ENCODE measurements around the gene DACT3. TPM values are rescaled to one million over a fixed set of nuclear protein-coding genes. Genes with fewer than 3 reads are reported as not detected.

DACT3 gene
- total RNA-seq, 6 donors from 2014 or later: 1.8 to 12.0 (median 4.0) TPM

- peaks cover 0 to 20% (median 11%) of the 10 kb centered on the region in 4 donors for H3K27me3 ChIP-seq
- H3K4me1 ChIP-seq: peaks cover 20 to 29% (median 27%) of the 10 kb centered on the region in 4 donors
- H3K27ac ChIP-seq: peak overlapping the region; percentile 53 to 83 (median 76)
- H3K9me3 ChIP-seq: no peaks in the 10 kb centered on the region
- ATAC-seq (ENCODE audit: low FRiP score in 2 of 2) (no peak), DNase-seq (no peak)
- no peak for TF ChIP-seq POLR2AphosphoS5 (IDR thresholded peaks at IDR 0.05)
- no peak for TF ChIP-seq EP300 (IDR thresholded peaks at IDR 0.05)
- TF ChIP-seq CTCF (IDR thresholded peaks at IDR 0.05): no peak
- TF ChIP-seq POLR2A (IDR thresholded peaks at IDR 0.05): no peak
- H3K36me3 ChIP-seq: no peaks in the 10 kb centered on the region
- peak overlapping the region; percentile 39 to 61 (median 51) for H3K4me3 ChIP-seq
- WGBS, 2 donors: 0% methylated on average over 3 to 25 of the region's 40 CpGs
Measured at GRCh38 chr19:46660551-46661019, 397 bp downstream of the DACT3 start.

GRCh38 chr19:46660008-46660517 lies 919 bp downstream of the DACT3 start:
- peak overlapping the region in 3 of 4 donors; percentile 46 to 61 (median 56) for H3K4me3 ChIP-seq
- peaks cover 20 to 29% (median 27%) of the 10 kb centered on the region in 4 donors for H3K4me1 ChIP-seq
- peak overlapping the region; percentile 53 to 83 (median 76) for H3K27ac ChIP-seq
- DNase-seq (no peak), ATAC-seq (ENCODE audit: low FRiP score in 2 of 2) (no peak)
- TF ChIP-seq CTCF (IDR thresholded peaks at IDR 0.05) (no peak), EP300 (IDR thresholded peaks at IDR 0.05) (no peak), POLR2A (IDR thresholded peaks at IDR 0.05) (no peak), POLR2AphosphoS5 (IDR thresholded peaks at IDR 0.05) (no peak)
- no peaks in the 10 kb centered on the region for H3K36me3 ChIP-seq
- WGBS, 2 donors: 4 to 7% methylated on average over 6 to 11 of the region's 14 CpGs
- no peaks in the 10 kb centered on the region for H3K9me3 ChIP-seq
- H3K27me3 ChIP-seq: peaks cover 0 to 20% (median 11%) of the 10 kb centered on the region in 4 donors

DNA sequence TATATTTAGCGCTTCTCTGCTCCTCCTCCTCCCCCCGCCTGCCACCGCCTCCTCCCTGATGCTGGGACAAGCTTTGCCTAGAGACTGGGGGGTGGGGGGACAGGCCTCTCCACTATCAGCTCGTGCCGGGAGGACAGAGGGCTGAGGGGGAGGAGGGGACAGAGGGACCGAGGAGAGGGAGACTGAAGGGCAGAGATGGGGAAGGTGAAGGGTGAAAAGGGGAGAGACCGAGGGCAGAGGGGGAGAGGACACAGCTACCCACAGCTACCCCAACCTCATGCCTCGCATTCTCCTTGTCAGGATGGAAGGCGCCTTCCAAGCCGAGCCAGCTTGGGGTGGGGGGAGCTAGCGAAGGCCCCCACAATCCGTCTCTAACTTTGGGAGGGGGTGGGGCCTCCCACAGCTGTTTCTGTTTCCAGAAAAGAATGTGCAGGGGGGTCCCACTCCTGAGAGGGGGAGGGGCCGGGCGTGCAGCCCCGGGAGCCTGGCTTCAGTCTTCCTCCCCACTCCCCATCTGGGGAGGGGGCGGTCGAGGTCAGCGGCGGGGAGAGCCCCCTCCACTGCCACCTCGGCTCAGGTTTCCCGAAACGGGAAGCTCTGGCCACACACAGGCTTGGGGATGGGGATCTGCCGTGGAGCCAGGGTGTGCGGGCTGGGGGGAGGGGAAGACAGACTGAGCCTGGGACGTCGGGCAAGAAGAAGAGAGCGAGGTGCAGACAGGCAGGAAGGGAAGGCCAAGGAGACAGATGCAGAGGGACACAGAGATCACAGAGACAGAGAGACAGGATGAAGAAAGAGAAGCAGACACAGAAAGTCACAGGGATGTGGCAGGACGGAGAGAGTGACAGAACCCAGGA lies 1.6 kb downstream of the DACT3 start:
- peak in 1 of 2 donors; percentile 75 for DNase-seq

DNA sequence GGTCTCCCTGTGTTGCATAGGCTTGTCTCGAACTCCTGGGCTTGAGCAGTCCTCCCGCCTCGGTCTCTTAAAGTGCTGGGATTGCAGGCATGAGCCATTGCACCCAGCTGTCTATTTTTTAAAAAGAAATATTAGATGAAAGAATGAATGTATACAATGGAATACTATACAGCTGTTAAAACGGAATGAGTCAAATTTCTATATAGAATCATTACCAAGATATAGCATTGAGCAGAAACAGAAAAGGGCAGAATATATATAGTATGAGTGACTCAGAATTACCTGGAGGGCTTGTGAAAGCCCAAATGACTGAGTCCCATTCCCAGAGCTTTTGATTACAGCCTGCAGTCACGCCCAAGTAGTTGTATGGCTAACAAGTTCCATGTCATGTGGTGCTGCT lies 4.4 kb downstream of the DACT3 start:
- DNase-seq (no peak), ATAC-seq (ENCODE audit: low FRiP score in 2 of 2) (no peak)
- Histone ChIP-seq H3K4me1 (peaks cover 16 to 25% (median 21%) of the 10 kb centered on the region in 4 donors), H3K27me3 (peaks cover 0 to 20% (median 11%) of the 10 kb centered on the region in 4 donors), H3K9me3 (no peaks in the 10 kb centered on the region), H3K4me3 (no peak overlapping the region), H3K36me3 (no peaks in the 10 kb centered on the region), H3K27ac (no peak overlapping the region)
- WGBS, 2 donors: 89 to 96% methylated on average over 5 of the region's 5 CpGs
- no peak for TF ChIP-seq CTCF (IDR thresholded peaks at IDR 0.05)
- TF ChIP-seq POLR2AphosphoS5 (IDR thresholded peaks at IDR 0.05): no peak
- TF ChIP-seq EP300 (IDR thresholded peaks at IDR 0.05): no peak
- no peak for TF ChIP-seq POLR2A (IDR thresholded peaks at IDR 0.05)

More for the DNA sequence above, 1.6 kb downstream of the DACT3 start:
- H3K27ac ChIP-seq: peak overlapping the region; percentile 53 to 83 (median 76)
- H3K36me3 ChIP-seq: no peaks in the 10 kb centered on the region
- no peak for TF ChIP-seq POLR2AphosphoS5 (IDR thresholded peaks at IDR 0.05)
- TF ChIP-seq CTCF (IDR thresholded peaks at IDR 0.05): no peak
- no peak for TF ChIP-seq EP300 (IDR thresholded peaks at IDR 0.05)
- TF ChIP-seq POLR2A (IDR thresholded peaks at IDR 0.05): no peak
- peaks cover 20 to 29% (median 27%) of the 10 kb centered on the region in 4 donors for H3K4me1 ChIP-seq
- H3K9me3 ChIP-seq: no peaks in the 10 kb centered on the region
- 4 to 7% methylated on average over 25 to 27 of the region's 28 CpGs for WGBS, 2 donors
- no peak for ATAC-seq (ENCODE audit: low FRiP score in 2 of 2)
- peak overlapping the region in 3 of 4 donors; percentile 46 to 61 (median 56) for H3K4me3 ChIP-seq
- H3K27me3 ChIP-seq: peaks cover 0 to 20% (median 11%) of the 10 kb centered on the region in 4 donors

Data from upper lobe of left lung (tissue), 6 donors.